K562 (cell line): ENCODE data around the gene TCEA3. TPM values are rescaled to one million over a fixed set of nuclear protein-coding genes. Genes with fewer than 3 reads are reported as not detected.

ENCODE experiments used
- CAMTA2 ChIP-seq: fragments of 250-450 bp; sonication (Bioruptor Pico); conservative IDR thresholded peaks from 2 replicates; pipeline ENCODE4 v1.5.1; 2022
- MCM3 ChIP-seq: fragments of 450-650 bp; IDR thresholded peaks from 2 replicates; pipeline ENCODE4 v1.6.1; 2016
- NR3C1 ChIP-seq: sonication (generic); formaldehyde crosslinking; IDR thresholded peaks from 2 replicates; pipeline ENCODE4 v1.8.1; 2022; ENCODE audit warnings: missing genetic modification reagents
- YY1 ChIP-seq, 3 experiments: IDR thresholded peaks; 2 replicates each; pipeline ENCODE4 v1.6.1; 2011; ENCODE audit warnings: low read length in 2 of 3, mild to moderate bottlenecking in 2 of 3, moderate library complexity in 2 of 3, borderline replicate concordance in 1 of 3, control low read depth in 1 of 3, low read depth in 1 of 3; ENCODE audit not compliant: insufficient read depth in 3 of 3, insufficient replicate concordance in 2 of 3, control insufficient read depth in 1 of 3, insufficient read length in 1 of 3; ENCODE audit errors: extremely low read depth in 1 of 3
- ZFPM2 ChIP-seq: fragments of 250-450 bp; sonication (Bioruptor Pico); IDR thresholded peaks from 2 replicates; pipeline ENCODE4 v1.5.1; 2022; ENCODE audit warnings: mild to moderate bottlenecking
- ZKSCAN3 ChIP-seq: fragments of 250-450 bp; sonication (Bioruptor Pico); IDR thresholded peaks from 2 replicates; pipeline ENCODE4 v1.4.0; 2020
- ZNF644 ChIP-seq: fragments of 200-800 bp; sonication (Bioruptor generic); IDR thresholded peaks from 2 replicates; pipeline ENCODE4 v1.6.1; 2016; ENCODE audit warnings: low read depth, missing genetic modification characterization, missing compliant biosample characterization
- polyA plus RNA-seq, 8 experiments: library from polyadenylated mRNA; depleted of rRNA in 4 of 8; stranded (reverse) in 5 of 8; unstranded in 3 of 8; fragments of >200 nt; fragmentation: Nextera tagmentation in 2 of 8; fragmentation: Illumina TruSeq in 1 of 8; extraction: Ambion mirVana in 2 of 8; extraction: Trizol in 1 of 8; gene quantifications; 2 replicates each; pipeline versions ENCODE4 v1.2.1 to v1.2.3, GENCODE V29; 2011 to 2014; ENCODE audit warnings: inconsistent platforms in 1 of 8, missing spikeins in 1 of 8
- total RNA-seq, 7 experiments: library from RNA; depleted of rRNA in 6 of 7; stranded (reverse); fragments of >200 nt in 6 of 7; fragmentation: Illumina TruSeq in 2 of 7; extraction: Trizol in 2 of 7; gene quantifications; 2 replicates each; pipeline versions ENCODE4 v1.2.1 to v1.2.3, GENCODE V29; 2011 to 2021; ENCODE audit warnings: low replicate concordance in 1 of 7
- TF ChIP-seq, protein P1 (sequence below), 2 experiments: fragments of 450-650 bp in 1 of 2; sonication (generic) in 1 of 2; formaldehyde crosslinking in 1 of 2; IDR thresholded peaks; 2 replicates each; pipeline versions ENCODE4 v1.7.1 to v1.9.0; 2016 to 2022; ENCODE audit warnings: inconsistent platforms in 1 of 2, mild to moderate bottlenecking in 1 of 2, missing genetic modification reagents in 1 of 2

Gene TCEA3
- total and polyA plus RNA-seq, 9 of the 15 experiments (the other 6 are each of a cell fraction or from before 2014, with no cell fraction given), result 0.03 to 0.55 (median 0.36) TPM

DNA sequence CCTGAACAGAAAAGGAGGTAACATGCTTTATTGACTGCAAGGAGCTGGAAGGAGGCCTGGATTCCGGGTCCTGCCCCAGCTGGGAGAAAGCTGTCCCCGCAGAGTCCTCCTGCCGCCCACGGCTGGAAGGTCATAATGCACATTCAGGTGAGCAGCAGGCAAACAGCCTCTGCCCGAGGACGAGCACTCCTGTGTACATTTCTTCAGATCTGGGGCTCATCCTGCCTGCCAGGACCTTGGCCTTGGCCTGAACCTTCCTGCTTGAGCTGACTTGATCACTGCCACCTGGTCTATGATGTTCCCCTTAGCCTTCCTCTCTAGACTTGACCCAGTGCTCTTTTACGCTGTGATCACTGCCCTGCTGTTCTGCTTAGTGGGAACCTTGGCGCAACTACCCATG lies 37.1 kb downstream of the TCEA3 start (continued):
- TF ChIP-seq, protein P1, sequence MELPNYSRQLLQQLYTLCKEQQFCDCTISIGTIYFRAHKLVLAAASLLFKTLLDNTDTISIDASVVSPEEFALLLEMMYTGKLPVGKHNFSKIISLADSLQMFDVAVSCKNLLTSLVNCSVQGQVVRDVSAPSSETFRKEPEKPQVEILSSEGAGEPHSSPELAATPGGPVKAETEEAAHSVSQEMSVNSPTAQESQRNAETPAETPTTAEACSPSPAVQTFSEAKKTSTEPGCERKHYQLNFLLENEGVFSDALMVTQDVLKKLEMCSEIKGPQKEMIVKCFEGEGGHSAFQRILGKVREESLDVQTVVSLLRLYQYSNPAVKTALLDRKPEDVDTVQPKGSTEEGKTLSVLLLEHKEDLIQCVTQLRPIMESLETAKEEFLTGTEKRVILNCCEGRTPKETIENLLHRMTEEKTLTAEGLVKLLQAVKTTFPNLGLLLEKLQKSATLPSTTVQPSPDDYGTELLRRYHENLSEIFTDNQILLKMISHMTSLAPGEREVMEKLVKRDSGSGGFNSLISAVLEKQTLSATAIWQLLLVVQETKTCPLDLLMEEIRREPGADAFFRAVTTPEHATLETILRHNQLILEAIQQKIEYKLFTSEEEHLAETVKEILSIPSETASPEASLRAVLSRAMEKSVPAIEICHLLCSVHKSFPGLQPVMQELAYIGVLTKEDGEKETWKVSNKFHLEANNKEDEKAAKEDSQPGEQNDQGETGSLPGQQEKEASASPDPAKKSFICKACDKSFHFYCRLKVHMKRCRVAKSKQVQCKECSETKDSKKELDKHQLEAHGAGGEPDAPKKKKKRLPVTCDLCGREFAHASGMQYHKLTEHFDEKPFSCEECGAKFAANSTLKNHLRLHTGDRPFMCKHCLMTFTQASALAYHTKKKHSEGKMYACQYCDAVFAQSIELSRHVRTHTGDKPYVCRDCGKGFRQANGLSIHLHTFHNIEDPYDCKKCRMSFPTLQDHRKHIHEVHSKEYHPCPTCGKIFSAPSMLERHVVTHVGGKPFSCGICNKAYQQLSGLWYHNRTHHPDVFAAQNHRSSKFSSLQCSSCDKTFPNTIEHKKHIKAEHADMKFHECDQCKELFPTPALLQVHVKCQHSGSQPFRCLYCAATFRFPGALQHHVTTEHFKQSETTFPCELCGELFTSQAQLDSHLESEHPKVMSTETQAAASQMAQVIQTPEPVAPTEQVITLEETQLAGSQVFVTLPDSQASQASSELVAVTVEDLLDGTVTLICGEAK (IDR thresholded peaks at IDR 0.05), result no peak
- TF ChIP-seq, protein P1 (CRISPR knock-in tag; IDR thresholded peaks at IDR 0.05), result no peak
- TF ChIP-seq MCM3, result no peak
- TF ChIP-seq ZNF644 (tag), result no peak
- TF ChIP-seq ZKSCAN3, result no peak
- TF ChIP-seq CAMTA2 (CRISPR knock-in tag), result no peak
- TF ChIP-seq ZFPM2, result no peak
- TF ChIP-seq NR3C1 (CRISPR knock-in tag), result no peak
- TF ChIP-seq YY1 (IDR thresholded peaks at IDR 0.05; ENCODE audit: borderline replicate concordance in 1 of 3, control insufficient read depth in 1 of 3, extremely low read depth in 1 of 3, insufficient read depth in 3 of 3, insufficient read length in 1 of 3, insufficient replicate concordance in 2 of 3, low read depth in 1 of 3, low read length in 2 of 3), result no peak
